GM21423 (cell line): Measurements from ENCODE around the gene FKBP6.
"Not testable (repeated sequence)": the region's sequence is repeated elsewhere in the genome, so short reads cannot be mapped to it uniquely, and the experiment has no call there.

Source experiments
- ATAC-seq: cut with Tn5 transposase; IDR thresholded peaks from one replicate; pipeline ENCODE4 v1.9.1; 2021; ENCODE audit warnings: mild to moderate bottlenecking, moderate library complexity; ENCODE audit not compliant: unreplicated experiment

Gene FKBP6

DNA sequence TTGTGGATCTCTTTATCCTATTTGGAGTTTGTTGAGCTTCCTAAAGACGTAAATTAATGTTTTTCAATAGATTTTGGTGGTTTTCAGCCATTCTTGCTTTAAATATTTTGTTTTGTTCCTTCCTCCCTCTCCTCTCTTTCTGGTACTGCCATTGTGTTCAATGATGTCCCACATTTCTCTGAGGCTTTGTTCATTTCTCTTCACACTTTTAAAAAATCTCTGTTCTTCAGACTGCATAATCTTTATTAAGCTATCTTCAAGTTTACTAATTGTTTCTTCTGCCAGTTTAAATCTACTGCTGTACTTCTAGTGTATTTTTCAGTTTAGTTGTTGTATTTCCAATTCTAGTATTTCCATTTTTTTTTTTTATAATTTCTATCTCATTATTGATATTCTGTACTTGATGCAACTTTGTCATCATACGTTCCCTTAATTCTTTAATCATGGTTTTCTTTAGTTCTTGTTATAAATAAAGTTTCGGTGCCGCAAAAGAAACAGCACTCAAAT is 60.0 kb downstream of the FKBP6 start:
- no peak for ATAC-seq

GRCh38 chr7:73391396-73391795 is 63.4 kb downstream of the FKBP6 start:
- ATAC-seq, result no peak

- ATAC-seq, result no peak
These were observed 66.5 kb downstream of the FKBP6 start for GRCh38 chr7:73394422-73394821.

GRCh38 chr7:73395538-73396503 is 67.9 kb downstream of the FKBP6 start:
- ATAC-seq, result no peak

DNA sequence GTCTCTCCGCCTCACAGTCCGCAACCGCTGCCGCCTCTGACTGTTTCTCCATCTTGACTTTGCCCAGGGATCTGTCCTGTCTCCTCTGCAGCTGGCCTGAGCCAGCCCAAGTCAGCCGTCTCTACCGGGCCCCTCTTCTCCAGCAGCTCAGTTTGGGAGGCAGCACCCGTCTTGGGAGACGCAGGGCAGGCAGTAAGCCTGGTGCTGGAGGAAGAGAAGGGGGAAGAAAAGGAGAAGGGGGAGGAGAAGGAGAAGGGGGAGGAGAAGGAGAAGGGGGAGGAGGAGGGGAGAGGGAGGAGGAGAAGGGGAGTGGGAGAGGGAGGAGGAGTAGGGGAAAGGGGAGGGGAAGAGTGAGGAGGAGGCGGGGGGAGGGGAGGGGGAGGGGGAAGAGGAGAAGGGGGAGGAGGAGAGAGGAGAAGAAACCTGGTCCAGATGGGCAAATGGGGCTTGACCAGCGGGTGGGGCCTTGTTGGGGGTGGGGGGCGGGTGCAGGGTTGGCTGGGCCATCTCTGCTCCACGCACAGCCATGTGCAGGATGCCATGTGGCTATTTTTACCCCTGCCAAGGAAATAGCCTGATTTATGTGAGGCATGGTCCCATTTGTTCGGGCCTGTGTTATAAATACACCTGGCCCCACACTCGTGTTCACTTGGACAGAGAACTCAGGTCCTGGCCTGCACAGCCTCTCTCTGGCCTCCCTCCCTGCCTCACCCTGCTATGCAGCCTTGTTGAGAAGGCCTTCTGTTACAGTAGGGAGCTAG is 69.7 kb downstream of the FKBP6 start:
- no peak for ATAC-seq

DNA sequence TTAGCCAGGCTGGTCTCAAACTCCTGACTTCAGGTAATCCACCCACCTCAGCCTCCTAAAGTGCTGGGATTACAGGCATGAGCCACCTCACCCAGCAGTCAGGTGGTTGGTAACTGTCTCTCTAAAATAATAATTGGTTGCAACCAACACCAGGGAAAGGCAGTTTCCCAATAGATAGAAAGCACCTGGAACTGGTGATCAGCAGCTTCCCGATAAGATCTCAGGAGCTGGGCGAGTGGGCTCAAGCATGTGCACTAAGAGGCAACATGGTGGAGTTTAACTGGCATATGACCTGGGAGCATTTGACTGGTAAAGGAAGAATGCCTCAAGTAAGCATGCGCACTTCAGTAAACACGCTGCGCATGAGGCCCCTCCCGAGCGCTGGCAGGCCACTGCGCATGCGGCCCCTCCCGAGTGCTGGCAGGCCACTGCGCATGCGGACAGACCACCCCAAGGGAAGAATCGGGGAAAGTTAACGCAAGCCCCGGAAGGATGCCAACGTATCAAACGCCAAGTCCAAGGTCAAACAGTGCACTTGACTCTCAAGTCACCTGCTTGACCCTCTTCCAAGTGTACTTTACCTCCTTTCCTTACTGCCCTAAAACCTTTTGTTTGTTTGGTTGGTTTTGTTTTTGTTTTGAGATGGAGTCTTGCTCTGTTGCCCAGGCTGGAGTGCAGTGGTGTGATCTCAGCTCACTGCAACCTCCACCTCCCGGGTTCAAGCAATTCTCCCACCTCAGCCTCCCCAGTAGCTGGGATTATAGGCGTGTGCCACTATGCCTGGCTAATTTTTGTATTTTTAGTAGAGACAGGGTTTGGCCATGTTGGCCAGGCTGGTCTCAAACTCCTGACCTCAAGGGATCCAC is 71.5 kb downstream of the FKBP6 start:
- ATAC-seq, result not testable (repeated sequence)

DNA sequence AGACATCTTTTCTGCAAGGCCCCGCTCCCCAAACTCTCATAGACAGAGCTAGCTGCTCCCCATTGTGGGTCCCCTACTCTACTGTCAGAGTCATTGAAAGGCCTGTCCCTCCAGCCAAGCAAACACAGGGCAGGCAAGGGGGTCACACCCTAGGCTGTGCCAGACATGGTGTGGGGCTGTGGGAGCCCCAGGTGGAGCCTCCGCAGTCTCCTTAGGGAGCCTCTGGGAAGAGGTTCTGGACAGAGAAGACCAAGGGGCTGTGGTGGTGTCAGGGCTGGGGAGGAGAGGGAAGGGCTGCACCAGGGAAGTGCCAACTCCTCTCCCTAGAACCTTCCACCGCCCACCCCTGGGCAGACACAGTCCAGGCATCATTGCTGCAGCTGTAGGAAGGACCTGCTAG is 76.9 kb downstream of the FKBP6 start:
- not testable (repeated sequence) for ATAC-seq
